ENCODE data around the gene RRAS. TPM values are rescaled to one million over a fixed set of nuclear protein-coding genes. Genes with fewer than 3 reads are reported as not detected.

RRAS gene
- total RNA-seq, 4 donors from 2014 or later = 12.9 to 28.8 (median 18.6) TPM

GRCh38 chr19:49655570-49656455, 15.9 kb upstream of the RRAS start:
- TF ChIP-seq EP300 (IDR thresholded peaks at IDR 0.05) (no peak), POLR2AphosphoS5 (IDR thresholded peaks at IDR 0.05) (no peak), POLR2A (IDR thresholded peaks at IDR 0.05) (no peak), CTCF (IDR thresholded peaks at IDR 0.05) (no peak)
- 89% methylated on average over 19 of the region's 23 CpGs for WGBS

GRCh38 chr19:49654581-49654980, 14.6 kb upstream of the RRAS start:
- Histone ChIP-seq H3K9me3 (no peaks in the 10 kb centered on the region), H3K27ac (no peak overlapping the region), H3K27me3 (no peaks in the 10 kb centered on the region), H3K4me1 (no peaks in the 10 kb centered on the region), H3K36me3 (peaks cover 98% of the 10 kb centered on the region), H3K4me3 (no peak overlapping the region)
- no peak for DNase-seq (ENCODE audit: low spot score in 2 of 2)
- 89% methylated on average over 10 of the region's 10 CpGs for WGBS
- TF ChIP-seq EP300 (IDR thresholded peaks at IDR 0.05) = no peak
- no peak for TF ChIP-seq POLR2AphosphoS5 (IDR thresholded peaks at IDR 0.05)
- TF ChIP-seq CTCF (IDR thresholded peaks at IDR 0.05) = no peak
- no peak for TF ChIP-seq POLR2A (IDR thresholded peaks at IDR 0.05)

More at GRCh38 chr19:49655570-49656455, 15.9 kb upstream of the RRAS start:
- no peaks in the 10 kb centered on the region for H3K9me3 ChIP-seq
- no peaks in the 10 kb centered on the region for H3K27me3 ChIP-seq
- no peaks in the 10 kb centered on the region for H3K4me1 ChIP-seq
- no peak for DNase-seq (ENCODE audit: low spot score in 2 of 2)
- no peak overlapping the region for H3K4me3 ChIP-seq
- H3K27ac ChIP-seq = no peak overlapping the region
- H3K36me3 ChIP-seq = peaks cover 99% of the 10 kb centered on the region

GRCh38 chr19:49653466-49653806, 13.5 kb upstream of the RRAS start:
- no peak for TF ChIP-seq EP300 (IDR thresholded peaks at IDR 0.05)
- no peak for TF ChIP-seq POLR2A (IDR thresholded peaks at IDR 0.05)
- no peak for TF ChIP-seq POLR2AphosphoS5 (IDR thresholded peaks at IDR 0.05)
- TF ChIP-seq CTCF (IDR thresholded peaks at IDR 0.05) = no peak
- DNase-seq (ENCODE audit: low spot score in 2 of 2) = no peak
- 87% methylated on average over 10 of the region's 13 CpGs for WGBS
- H3K9me3 ChIP-seq = no peaks in the 10 kb centered on the region
- peaks cover 95% of the 10 kb centered on the region for H3K36me3 ChIP-seq
- no peaks in the 10 kb centered on the region for H3K4me1 ChIP-seq
- H3K27ac ChIP-seq = no peak overlapping the region
- no peaks in the 10 kb centered on the region for H3K27me3 ChIP-seq
- no peak overlapping the region for H3K4me3 ChIP-seq

GRCh38 chr19:49652551-49653465, 12.9 kb upstream of the RRAS start:
- no peak for TF ChIP-seq POLR2A (IDR thresholded peaks at IDR 0.05)
- TF ChIP-seq POLR2AphosphoS5 (IDR thresholded peaks at IDR 0.05) = no peak
- no peak for TF ChIP-seq CTCF (IDR thresholded peaks at IDR 0.05)
- no peak for TF ChIP-seq EP300 (IDR thresholded peaks at IDR 0.05)
- Histone ChIP-seq H3K9me3 (no peaks in the 10 kb centered on the region), H3K27ac (no peak overlapping the region), H3K4me1 (no peaks in the 10 kb centered on the region), H3K36me3 (peaks cover 91% of the 10 kb centered on the region), H3K4me3 (no peak overlapping the region), H3K27me3 (no peaks in the 10 kb centered on the region)
- DNase-seq (ENCODE audit: low spot score in 2 of 2) = no peak
- WGBS = 92% methylated on average over 29 of the region's 58 CpGs

Measured in suprapubic skin (tissue), 4 donors.